Prostate gland (tissue), 2 donors: ENCODE data around the gene FES.
A peak's percentile ranks its signal among the peaks of the same experiment; 100 is the strongest.

Experiments used
- POLR2A ChIP-seq: fragments of 450-650 bp; IDR thresholded peaks from one replicate; pipeline ENCODE4 v1.6.1; 2016; ENCODE audit warnings: antibody characterized with exemption, mild to moderate bottlenecking
- POLR2AphosphoS5 ChIP-seq: sonication (generic); formaldehyde crosslinking; IDR thresholded peaks from one replicate; pipeline ENCODE4 v1.6.1; 2017; ENCODE audit warnings: antibody characterized with exemption
- TF ChIP-seq, protein P1 (sequence below), 4 experiments: fragments of 200-600 bp in 2 of 4; fragments of 450-650 bp in 2 of 4; sonication (generic) in 2 of 4; IDR thresholded peaks; 1 replicate in 3 of 4; 2 replicates in 1 of 4; pipeline ENCODE4 v1.5.1; 2016 to 2019; ENCODE audit warnings: antibody characterized with exemption in 4 of 4, mild to moderate bottlenecking in 2 of 4, moderate library complexity in 2 of 4

DNA sequence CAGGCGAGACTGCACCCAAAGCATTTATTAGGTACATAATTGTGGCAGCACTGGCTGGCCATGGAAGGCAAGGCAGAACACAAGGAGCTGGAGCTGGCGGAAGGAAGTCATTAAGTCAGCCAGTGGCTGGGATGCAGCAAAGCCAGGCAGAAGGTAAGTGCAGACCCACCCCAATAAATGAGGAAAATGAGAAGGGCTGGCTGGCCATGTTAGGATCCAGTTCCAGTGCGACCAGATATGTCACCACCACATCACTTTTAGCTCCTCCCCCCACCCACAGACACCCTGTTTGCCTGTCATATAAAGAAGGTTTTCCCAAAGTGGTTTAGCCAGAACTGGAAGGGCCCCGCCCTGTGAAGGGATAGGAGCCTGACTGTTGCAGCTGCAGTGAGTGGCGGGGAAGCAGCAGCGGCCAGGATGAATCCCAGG, 16.0 kb upstream of the FES start, which contains the start of gene FURIN:
- TF ChIP-seq, protein P1, sequence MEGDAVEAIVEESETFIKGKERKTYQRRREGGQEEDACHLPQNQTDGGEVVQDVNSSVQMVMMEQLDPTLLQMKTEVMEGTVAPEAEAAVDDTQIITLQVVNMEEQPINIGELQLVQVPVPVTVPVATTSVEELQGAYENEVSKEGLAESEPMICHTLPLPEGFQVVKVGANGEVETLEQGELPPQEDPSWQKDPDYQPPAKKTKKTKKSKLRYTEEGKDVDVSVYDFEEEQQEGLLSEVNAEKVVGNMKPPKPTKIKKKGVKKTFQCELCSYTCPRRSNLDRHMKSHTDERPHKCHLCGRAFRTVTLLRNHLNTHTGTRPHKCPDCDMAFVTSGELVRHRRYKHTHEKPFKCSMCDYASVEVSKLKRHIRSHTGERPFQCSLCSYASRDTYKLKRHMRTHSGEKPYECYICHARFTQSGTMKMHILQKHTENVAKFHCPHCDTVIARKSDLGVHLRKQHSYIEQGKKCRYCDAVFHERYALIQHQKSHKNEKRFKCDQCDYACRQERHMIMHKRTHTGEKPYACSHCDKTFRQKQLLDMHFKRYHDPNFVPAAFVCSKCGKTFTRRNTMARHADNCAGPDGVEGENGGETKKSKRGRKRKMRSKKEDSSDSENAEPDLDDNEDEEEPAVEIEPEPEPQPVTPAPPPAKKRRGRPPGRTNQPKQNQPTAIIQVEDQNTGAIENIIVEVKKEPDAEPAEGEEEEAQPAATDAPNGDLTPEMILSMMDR (IDR thresholded peaks at IDR 0.05) = no peak
- peak; percentile 57 for TF ChIP-seq POLR2A
- TF ChIP-seq POLR2AphosphoS5 = peak; percentile 95
